Activated gamma-delta T cell (primary cell): ENCODE data around the gene SCAND1.
"Not testable (repeated sequence)": the region's sequence is repeated elsewhere in the genome, so short reads cannot be mapped to it uniquely, and the experiment has no call there.

Source experiments
- DNase-seq: peaks from one replicate; lab custom pipeline; 2025; lab: John Stamatoyannopoulos, UW
- total RNA-seq, 2 donors: gene quantifications; one replicate each; lab custom pipeline; 2026; lab: John Stamatoyannopoulos, UW

SCAND1 gene
- 28.1 to 32.7 reads per million in 2 donors for total RNA-seq

GRCh38 chr20:35954200-35954906 lies at the start of gene SCAND1:
TSS of gene SCAND1 (minus strand) at chr20:35954502. CDS start at chr20:35954284, 218 bp downstream.
- peak; percentile 94 for DNase-seq

- no peak for DNase-seq
Observed at GRCh38 chr20:36004045-36004444, 49.7 kb upstream of the SCAND1 start.

- no peak for DNase-seq
Observed at GRCh38 chr20:36002855-36003254, 48.6 kb upstream of the SCAND1 start.

GRCh38 chr20:36001331-36001730 lies 47.0 kb upstream of the SCAND1 start:
- not testable (repeated sequence) for DNase-seq

- DNase-seq, result not testable (repeated sequence)
Observed at GRCh38 chr20:35996492-35996891, 42.2 kb upstream of the SCAND1 start.

GRCh38 chr20:35994994-35995453 lies 40.7 kb upstream of the SCAND1 start:
- DNase-seq, result peak; percentile 40

- no peak for DNase-seq
Observed at GRCh38 chr20:35992713-35993335, 38.5 kb upstream of the SCAND1 start.

GRCh38 chr20:35991142-35991771 lies 37.0 kb upstream of the SCAND1 start:
- no peak for DNase-seq

GRCh38 chr20:35988910-35989463 lies 34.7 kb upstream of the SCAND1 start:
- no peak for DNase-seq

- no peak for DNase-seq
Observed at GRCh38 chr20:35985806-35986205, 31.5 kb upstream of the SCAND1 start.

GRCh38 chr20:35984382-35984781 lies 30.1 kb upstream of the SCAND1 start:
- no peak for DNase-seq

- no peak for DNase-seq
Observed at GRCh38 chr20:35981969-35982368, 27.7 kb upstream of the SCAND1 start.

- DNase-seq, result no peak
Observed at GRCh38 chr20:35979544-35979943, 25.2 kb upstream of the SCAND1 start.

- DNase-seq, result no peak
Observed at GRCh38 chr20:35978041-35978513, 23.8 kb upstream of the SCAND1 start.

- no peak for DNase-seq
Observed at GRCh38 chr20:35975576-35976373, 21.5 kb upstream of the SCAND1 start.

GRCh38 chr20:35974256-35974655 lies 20.0 kb upstream of the SCAND1 start:
- DNase-seq, result no peak

- no peak for DNase-seq
Observed at GRCh38 chr20:35972462-35972861, 18.2 kb upstream of the SCAND1 start.

- no peak for DNase-seq
Observed at GRCh38 chr20:35971981-35972380, 17.7 kb upstream of the SCAND1 start.

GRCh38 chr20:35968930-35969329 lies 14.6 kb upstream of the SCAND1 start:
- no peak for DNase-seq

- no peak for DNase-seq
Observed at GRCh38 chr20:35967979-35968640, 13.8 kb upstream of the SCAND1 start, which contains the start of gene CNBD2. TSS of gene CNBD2 (plus strand) at chr20:35968590. CDS start at chr20:35968763, 173 bp downstream.

GRCh38 chr20:35963878-35964277 lies 9.6 kb upstream of the SCAND1 start:
- no peak for DNase-seq
